Measurements from ENCODE around the gene GAB2. TPM values are rescaled to one million over a fixed set of nuclear protein-coding genes. Genes with fewer than 3 reads are reported as not detected.

GAB2 gene
- total RNA-seq, 1 experiment from 2014 or later, result 10.0 TPM

DNA sequence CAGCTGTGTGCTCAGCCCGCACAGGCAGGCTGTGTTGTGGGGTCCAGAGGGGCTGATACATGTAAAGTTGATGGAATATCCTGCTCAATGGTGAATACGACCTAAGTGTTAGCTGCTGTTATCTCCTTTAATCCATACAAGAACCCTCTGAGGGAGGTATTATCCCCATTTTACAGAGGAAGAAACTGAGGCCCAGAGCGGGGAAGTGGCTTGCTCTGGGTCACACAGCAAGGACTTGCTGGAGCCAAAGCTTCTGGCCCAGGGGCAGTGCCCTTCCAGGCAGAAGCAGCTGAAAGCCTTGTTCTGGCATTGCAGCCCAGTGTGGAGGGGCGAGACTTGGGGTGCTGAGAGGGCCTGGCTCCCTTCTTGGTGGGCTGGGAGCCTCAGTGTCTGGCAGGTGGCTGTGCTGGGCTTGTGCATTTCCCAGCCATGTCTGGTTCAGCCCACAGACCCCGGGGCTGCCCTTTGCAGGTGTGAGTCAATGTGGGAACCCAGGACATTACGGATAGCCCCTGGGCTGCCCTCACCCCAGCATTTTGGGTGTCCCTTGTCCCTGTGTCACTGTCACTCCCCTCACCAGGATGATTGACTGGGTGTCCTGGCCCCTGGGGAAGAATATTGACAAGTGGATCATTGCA is 218.5 kb downstream of the GAB2 start:
- TF ChIP-seq POLR2AphosphoS5 (IDR thresholded peaks at IDR 0.05; ENCODE audit: low read depth, low read length) (no peak), SIN3A (IDR thresholded peaks at IDR 0.05; ENCODE audit: borderline replicate concordance, insufficient read depth, low read depth, low read length) (no peak), TCF7L2 (IDR thresholded peaks at IDR 0.05; ENCODE audit: low read depth, low read length) (no peak)
- TF ChIP-seq, protein P1, sequence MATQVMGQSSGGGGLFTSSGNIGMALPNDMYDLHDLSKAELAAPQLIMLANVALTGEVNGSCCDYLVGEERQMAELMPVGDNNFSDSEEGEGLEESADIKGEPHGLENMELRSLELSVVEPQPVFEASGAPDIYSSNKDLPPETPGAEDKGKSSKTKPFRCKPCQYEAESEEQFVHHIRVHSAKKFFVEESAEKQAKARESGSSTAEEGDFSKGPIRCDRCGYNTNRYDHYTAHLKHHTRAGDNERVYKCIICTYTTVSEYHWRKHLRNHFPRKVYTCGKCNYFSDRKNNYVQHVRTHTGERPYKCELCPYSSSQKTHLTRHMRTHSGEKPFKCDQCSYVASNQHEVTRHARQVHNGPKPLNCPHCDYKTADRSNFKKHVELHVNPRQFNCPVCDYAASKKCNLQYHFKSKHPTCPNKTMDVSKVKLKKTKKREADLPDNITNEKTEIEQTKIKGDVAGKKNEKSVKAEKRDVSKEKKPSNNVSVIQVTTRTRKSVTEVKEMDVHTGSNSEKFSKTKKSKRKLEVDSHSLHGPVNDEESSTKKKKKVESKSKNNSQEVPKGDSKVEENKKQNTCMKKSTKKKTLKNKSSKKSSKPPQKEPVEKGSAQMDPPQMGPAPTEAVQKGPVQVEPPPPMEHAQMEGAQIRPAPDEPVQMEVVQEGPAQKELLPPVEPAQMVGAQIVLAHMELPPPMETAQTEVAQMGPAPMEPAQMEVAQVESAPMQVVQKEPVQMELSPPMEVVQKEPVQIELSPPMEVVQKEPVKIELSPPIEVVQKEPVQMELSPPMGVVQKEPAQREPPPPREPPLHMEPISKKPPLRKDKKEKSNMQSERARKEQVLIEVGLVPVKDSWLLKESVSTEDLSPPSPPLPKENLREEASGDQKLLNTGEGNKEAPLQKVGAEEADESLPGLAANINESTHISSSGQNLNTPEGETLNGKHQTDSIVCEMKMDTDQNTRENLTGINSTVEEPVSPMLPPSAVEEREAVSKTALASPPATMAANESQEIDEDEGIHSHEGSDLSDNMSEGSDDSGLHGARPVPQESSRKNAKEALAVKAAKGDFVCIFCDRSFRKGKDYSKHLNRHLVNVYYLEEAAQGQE (IDR thresholded peaks at IDR 0.05; ENCODE audit: insufficient read depth in 1 of 2, low read depth in 2 of 2, low read length in 1 of 2), result no peak
- TF ChIP-seq, protein P2, sequence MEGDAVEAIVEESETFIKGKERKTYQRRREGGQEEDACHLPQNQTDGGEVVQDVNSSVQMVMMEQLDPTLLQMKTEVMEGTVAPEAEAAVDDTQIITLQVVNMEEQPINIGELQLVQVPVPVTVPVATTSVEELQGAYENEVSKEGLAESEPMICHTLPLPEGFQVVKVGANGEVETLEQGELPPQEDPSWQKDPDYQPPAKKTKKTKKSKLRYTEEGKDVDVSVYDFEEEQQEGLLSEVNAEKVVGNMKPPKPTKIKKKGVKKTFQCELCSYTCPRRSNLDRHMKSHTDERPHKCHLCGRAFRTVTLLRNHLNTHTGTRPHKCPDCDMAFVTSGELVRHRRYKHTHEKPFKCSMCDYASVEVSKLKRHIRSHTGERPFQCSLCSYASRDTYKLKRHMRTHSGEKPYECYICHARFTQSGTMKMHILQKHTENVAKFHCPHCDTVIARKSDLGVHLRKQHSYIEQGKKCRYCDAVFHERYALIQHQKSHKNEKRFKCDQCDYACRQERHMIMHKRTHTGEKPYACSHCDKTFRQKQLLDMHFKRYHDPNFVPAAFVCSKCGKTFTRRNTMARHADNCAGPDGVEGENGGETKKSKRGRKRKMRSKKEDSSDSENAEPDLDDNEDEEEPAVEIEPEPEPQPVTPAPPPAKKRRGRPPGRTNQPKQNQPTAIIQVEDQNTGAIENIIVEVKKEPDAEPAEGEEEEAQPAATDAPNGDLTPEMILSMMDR (IDR thresholded peaks at IDR 0.05), result no peak
- no peak for ATAC-seq
- H3K9me3 ChIP-seq (ENCODE audit: control insufficient read depth, insufficient read depth, low read depth, low read length), result no peaks in the 10 kb centered on the region
- in situ Hi-C loops (cut with HindIII; ENCODE audit: low pct_unique_long_range_greater_than_20kb, low sequenced_read_pairs), result no loop called here
- no peak overlapping the region for H3K27ac ChIP-seq (ENCODE audit: low read length)
- no TSS peak for BruUV-seq (replicated peaks)
- intact Hi-C loops (cut with micrococcal nuclease; ENCODE audit: unreplicated experiment), result no loop called here
- ChIA-PET POLR2A (no interaction called here), CTCF (no interaction called here)
- H3K27me3 ChIP-seq (ENCODE audit: control insufficient read depth, insufficient read depth, low read length), result no peaks in the 10 kb centered on the region
- no peaks in the 10 kb centered on the region for H3K36me3 ChIP-seq (ENCODE audit: control insufficient read depth, insufficient read depth, low read length)
- H3K4me1 ChIP-seq (ENCODE audit: control insufficient read depth, insufficient read depth, low read length), result no peaks in the 10 kb centered on the region
- H3K4me3 ChIP-seq (ENCODE audit: low read depth in 2 of 2, low read length in 2 of 2), result no peak overlapping the region
- DNase-seq (ENCODE audit: low read depth, low spot score), result no peak

- no peak overlapping the region for H3K27ac ChIP-seq (ENCODE audit: low read length)
- H3K9me3 ChIP-seq (ENCODE audit: control insufficient read depth, insufficient read depth, low read depth, low read length), result no peaks in the 10 kb centered on the region
- TF ChIP-seq SIN3A (IDR thresholded peaks at IDR 0.05; ENCODE audit: borderline replicate concordance, insufficient read depth, low read depth, low read length), result no peak
- no peak for TF ChIP-seq POLR2AphosphoS5 (IDR thresholded peaks at IDR 0.05; ENCODE audit: low read depth, low read length)
- TF ChIP-seq TCF7L2 (IDR thresholded peaks at IDR 0.05; ENCODE audit: low read depth, low read length), result no peak
- TF ChIP-seq, protein P2 (IDR thresholded peaks at IDR 0.05), result no peak
- TF ChIP-seq, protein P1 (IDR thresholded peaks at IDR 0.05; ENCODE audit: insufficient read depth in 1 of 2, low read depth in 2 of 2, low read length in 1 of 2), result no peak
- in situ Hi-C loops (cut with HindIII; ENCODE audit: low pct_unique_long_range_greater_than_20kb, low sequenced_read_pairs), result no loop called here
- H3K36me3 ChIP-seq (ENCODE audit: control insufficient read depth, insufficient read depth, low read length), result no peaks in the 10 kb centered on the region
- no peak overlapping the region for H3K4me3 ChIP-seq (ENCODE audit: low read depth in 2 of 2, low read length in 2 of 2)
- CTCF ChIA-PET, result no interaction called here
- no peaks in the 10 kb centered on the region for H3K27me3 ChIP-seq (ENCODE audit: control insufficient read depth, insufficient read depth, low read length)
- intact Hi-C loops (cut with micrococcal nuclease; ENCODE audit: unreplicated experiment), result no loop called here
- no peak for DNase-seq (ENCODE audit: low read depth, low spot score)
- no peaks in the 10 kb centered on the region for H3K4me1 ChIP-seq (ENCODE audit: control insufficient read depth, insufficient read depth, low read length)
- no TSS peak for BruUV-seq (replicated peaks)
- POLR2A ChIA-PET, result no interaction called here
- ATAC-seq, result peak; percentile 40; the same call in 1 of the 2 replicates
Measured at GRCh38 chr11:78197816-78198215, 219.8 kb downstream of the GAB2 start.
